Embryonic facial prominence (tissue), 1 donor: ENCODE results near the gene ATG2A.

Experiments used
- DNase-seq: peaks from one replicate; pipeline ENCODE4 v3.0.0-alpha.2; 2016; ENCODE audit errors: extremely low spot score

The ATG2A gene

GRCh38 chr11:64924910-64925284 lies 7.9 kb upstream of the ATG2A start:
- no peak for DNase-seq

DNA sequence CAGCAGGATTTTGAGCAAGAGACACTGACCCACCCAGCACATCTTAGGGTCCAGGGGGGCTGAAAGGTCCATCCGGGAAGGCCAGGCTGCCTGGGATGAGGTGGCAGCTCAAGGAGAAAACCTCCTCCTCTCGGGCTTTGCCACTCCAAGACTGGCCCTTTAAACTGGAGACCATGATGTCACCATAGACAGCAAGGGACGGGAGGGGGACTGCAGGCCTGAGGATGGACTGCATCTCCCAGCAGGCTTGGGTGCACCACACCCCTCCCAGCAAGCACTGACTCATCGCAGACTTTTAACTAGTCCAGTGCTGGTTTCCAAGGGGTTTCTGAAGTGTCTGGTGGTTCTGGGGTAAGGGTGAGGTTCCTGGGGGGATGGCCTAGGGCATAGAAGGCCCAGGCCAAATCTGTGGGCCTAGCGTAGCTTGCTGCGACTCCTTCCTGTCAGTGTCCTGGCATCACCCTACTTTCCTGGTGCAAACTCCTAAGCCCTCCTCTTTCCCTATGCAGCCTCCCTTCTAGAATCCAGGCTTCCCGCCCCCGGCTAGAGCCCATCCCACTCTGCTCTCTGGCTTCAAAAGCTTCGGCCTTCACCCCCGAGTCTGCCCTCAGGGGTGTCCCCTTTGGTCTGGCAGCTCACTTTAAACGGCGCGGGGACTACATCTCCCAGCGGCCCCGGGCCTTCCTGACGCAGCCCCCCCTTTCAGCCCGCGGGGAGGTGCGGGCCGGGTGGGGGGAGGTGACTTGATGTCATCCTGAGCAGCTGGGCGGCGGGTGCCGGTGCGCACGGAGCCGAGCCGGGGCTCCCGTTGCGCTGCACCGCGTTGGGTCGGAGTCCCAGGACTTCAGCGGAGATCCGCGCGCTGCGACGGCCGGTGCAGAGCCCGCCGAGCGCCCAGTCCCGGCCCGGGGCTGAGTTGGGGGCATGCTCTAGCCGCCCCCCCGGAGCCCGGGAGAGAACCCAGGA lies 7.2 kb upstream of the ATG2A start, which contains the start of gene PPP2R5B:
Gene PPP2R5B, plus strand, starts transcription at position 746 of the 966 bp plus-strand sequence. CDS start 1,046 bp downstream, outside the sequence.
- peak; percentile 84 for DNase-seq

- DNase-seq, result no peak
Observed at GRCh38 chr11:64923151-64923661, 6.2 kb upstream of the ATG2A start.

DNA sequence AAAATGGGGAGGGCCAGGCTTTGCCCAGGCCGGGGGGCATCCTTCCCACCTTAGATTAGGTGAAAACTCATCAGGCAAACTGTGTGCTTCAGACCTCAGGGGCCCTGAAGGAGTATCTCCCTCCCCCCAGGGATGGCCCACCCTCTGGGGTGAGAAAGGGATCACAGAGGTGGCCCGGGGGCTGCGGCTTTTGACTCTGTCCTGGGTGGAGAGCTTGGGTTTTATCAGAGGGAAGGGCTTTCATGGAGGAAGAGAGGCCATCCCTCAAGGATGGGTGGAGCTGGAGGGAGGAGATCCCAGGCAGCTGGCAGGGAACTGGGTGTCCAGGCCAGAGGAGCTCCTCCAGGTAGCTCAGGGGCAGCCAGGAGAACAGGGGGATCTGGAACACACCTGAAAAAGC lies 4.4 kb upstream of the ATG2A start:
- DNase-seq, result no peak

DNA sequence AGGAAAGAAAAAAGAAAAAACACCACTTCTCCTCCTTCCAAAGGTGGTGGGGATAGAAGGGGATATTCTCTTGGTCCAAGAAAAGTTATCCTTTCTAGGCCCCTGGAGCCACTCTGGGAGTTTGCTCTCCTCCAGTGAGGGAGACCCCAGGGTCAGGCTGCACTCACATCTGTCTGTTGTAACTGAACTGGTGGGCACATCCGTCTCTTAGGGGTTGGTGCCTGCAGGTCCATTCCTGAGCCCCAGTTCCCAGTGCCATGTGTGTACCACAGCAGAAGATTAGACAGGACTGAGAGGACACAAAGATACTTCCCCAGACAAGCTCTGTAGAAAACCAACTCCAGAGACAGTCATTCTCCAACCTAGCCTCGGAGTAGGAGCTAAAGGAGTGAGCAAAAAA lies 3.1 kb upstream of the ATG2A start:
- no peak for DNase-seq

DNA sequence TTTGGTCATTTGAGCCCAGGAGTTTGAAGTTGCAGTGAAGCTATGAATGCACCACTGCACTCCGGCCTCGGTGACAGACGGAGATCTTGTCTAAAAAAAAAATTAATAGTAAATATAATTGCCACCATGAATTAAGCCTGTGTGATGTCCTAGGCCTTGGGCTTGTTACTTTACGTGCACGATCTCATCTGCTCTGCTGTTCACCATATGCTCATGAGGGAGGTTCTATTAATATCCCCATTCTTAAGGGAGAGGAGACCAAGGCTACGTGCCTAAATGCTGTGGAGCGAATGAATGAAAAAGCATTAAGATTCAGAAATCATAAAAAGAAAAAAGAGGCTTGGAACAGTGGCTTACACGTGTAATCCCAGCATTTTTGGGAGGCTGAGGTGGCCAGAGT lies 2.6 kb upstream of the ATG2A start:
- DNase-seq, result no peak

- no peak for DNase-seq
Observed at GRCh38 chr11:64918017-64918416, 1.0 kb upstream of the ATG2A start.

DNA sequence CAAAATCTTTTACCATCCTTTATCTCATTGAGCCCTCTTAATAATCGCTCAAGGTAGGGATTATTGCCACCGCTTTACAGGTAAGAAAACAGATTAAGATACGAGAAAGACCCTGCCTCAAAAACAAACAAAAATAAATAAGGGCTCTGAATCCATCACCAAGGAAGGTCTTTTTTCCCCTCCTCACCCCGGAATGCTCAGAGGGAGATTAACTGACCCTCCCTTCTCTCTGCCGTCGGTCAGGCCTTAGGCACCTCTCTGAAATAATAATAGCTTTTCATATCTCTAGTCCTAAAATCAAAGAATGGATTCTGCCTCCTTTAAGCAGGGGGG lies 620 bp upstream of the ATG2A start:
- DNase-seq, result no peak

GRCh38 chr11:64916040-64916774 lies 802 bp downstream of the ATG2A start:
- no peak for DNase-seq

DNA sequence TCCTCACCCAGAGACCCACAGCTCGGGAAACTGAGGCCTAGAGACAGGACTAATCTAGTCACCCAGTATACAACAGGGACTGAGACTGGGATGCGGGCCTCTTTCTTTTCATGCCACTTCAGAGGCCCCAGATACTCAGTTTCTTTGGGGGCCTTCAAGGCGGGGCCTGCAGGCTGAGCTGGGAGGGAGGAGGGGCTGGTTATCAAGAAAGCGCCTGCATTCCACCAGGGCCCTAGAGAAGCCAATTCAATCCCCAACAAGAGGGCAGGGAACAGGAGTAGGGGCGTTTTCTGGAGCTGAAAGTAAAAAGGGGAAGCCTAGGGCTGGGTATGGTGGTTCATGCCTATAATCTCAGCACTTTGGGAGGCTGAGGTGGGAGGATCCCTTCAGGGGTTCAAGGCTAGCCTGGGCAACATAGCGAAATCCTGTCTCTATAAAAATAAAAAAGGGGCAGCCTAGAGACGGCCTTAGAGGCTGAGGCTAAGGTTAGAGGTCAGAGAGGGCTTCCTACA lies 1.6 kb downstream of the ATG2A start:
- no peak for DNase-seq

GRCh38 chr11:64914123-64914522 lies 2.9 kb downstream of the ATG2A start:
- DNase-seq, result no peak

DNA sequence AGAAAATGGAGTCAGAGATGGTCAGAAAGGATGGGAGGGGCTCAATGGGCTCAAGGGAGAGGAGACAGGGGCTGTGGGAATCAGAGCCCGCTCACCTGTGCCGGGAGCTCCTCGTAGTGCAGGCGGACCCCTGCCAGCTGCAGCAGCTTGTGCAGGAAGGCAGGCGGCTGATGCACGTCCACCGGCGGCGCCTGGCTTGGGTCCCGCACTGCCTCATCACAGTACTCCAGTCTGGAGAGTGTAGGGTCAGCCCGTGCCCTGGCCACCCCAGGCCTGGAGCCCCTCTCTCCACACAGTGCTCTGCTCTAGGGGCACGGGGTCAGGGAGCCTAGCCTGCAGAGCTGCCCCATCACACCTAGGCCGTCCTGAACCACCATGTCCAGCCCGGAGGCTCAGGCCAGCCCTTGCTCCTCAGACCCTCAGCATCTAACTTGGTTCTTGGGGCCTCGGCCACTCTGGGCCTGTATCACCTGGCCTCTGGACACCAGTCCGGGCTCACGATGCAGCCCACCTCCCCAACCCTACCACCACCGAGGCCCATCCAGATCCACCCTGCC lies 3.8 kb downstream of the ATG2A start:
- DNase-seq, result no peak

GRCh38 chr11:64911689-64912088 lies 5.3 kb downstream of the ATG2A start:
- DNase-seq, result no peak

DNA sequence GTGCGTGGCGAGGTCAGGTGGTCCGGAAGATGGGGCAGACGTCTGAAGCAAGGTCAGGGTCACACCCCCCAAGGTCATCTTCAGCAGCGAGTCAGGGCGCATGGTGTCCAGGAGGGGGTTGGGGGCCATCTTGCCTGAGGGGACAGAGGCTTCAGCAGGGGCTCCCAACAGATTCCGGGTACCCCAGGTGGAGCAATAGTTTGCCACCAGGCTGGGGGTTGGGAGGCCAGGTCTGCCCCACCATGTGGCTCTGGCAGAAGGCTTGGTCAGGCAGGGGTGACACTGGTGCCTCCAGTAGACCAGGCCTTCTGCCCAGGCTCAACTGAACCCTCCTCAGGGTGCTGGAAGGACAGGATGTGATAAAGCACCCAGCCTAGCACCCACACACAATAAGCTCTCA lies 5.9 kb downstream of the ATG2A start:
- no peak for DNase-seq

DNA sequence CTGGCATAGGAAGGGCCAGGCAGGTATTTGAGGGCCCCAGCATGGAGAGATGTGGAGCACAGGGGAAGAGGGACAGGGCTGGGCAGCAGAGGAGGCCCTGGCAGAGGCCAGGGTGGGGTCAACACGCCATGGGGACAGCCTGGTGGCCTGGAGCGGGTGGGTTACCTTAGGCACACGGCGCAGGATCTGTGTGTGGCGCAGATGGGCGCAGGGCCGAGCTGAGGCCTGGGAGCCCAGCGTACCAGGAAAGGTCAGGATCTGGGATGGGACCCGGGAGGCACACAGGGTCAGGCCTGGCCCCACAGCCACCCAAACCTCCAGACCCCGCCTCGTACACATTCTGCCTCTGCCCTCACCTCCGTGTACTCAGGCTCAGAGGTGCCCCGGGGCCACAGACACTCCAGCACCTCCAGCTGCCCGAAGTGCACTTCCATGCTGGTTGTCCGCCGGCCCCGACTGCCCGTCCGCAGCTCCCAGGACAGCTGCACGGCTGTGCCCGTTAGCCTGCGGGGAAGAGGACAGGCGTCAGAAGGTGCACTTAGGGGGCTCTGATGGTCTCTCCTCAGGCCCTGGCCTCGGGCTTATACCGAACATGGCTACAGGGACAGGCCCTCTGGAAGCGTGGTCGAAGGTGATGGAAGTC lies 6.4 kb downstream of the ATG2A start:
- DNase-seq, result no peak

DNA sequence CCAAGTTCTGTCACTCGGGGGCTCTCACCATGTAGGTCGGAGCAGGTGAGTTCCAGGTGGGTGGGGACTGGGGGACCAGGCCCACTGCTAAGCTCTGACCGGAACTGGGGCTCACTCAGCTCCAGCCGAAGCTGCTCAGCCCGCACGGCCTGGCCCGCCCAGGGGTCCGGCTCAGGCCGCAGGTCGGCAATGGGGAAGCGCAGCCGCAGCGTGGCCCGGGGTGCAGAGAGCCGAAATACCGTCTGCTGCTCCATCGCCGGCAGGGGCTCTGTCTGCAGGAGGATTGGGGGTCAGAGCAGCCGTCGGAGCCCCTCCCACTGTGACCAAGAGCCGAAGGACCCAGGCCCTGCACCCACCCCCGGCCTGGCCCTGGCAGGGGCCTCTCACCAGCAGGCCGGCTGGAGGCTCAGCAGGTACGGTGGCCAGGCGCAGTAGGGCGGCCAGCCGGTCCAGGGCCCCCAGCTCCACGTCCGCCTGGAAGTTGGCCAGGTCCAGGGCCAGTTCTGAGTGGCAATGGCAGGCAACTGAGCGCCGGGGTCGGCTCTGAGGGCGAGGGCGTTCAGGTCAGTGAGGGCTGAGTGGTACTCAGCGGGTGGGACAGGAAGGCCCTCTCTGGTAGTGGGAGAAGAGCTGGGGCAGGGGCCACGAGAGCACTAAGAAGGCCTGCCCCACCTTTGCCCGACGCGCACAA lies 7.2 kb downstream of the ATG2A start:
- DNase-seq, result no peak

GRCh38 chr11:64908766-64909165 lies 8.2 kb downstream of the ATG2A start:
- DNase-seq, result no peak

DNA sequence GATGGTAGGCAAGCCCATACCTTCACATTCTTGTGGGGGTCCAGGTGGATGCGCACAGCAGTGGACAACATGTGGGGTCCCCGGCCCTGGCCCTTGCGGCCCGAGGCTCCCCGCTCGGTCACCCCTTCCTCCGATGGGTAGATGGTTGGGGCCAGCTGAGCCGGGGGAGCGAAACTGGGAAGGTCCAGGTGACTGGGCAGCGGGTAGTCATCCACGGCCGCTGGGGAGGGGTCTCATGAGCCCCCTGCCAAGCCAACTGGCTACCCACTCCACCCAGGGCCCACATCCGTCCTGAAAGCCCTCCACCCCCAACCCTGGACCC lies 10.7 kb downstream of the ATG2A start:
- no peak for DNase-seq

- no peak for DNase-seq
Observed at GRCh38 chr11:64905516-64906313, 11.3 kb downstream of the ATG2A start.

GRCh38 chr11:64903291-64903833 lies 13.6 kb downstream of the ATG2A start:
- DNase-seq, result no peak
